T-helper 1 cell (primary cell): ENCODE results near the gene SMCHD1.
"Not testable (repeated sequence)": the region's sequence is repeated elsewhere in the genome, so short reads cannot be mapped to it uniquely, and the experiment has no call there.

Experiments
- DNase-seq, 5 donors: peaks; one replicate each; pipeline ENCODE4 v3.0.0-alpha.2; 2012 to 2020

The SMCHD1 gene

DNA sequence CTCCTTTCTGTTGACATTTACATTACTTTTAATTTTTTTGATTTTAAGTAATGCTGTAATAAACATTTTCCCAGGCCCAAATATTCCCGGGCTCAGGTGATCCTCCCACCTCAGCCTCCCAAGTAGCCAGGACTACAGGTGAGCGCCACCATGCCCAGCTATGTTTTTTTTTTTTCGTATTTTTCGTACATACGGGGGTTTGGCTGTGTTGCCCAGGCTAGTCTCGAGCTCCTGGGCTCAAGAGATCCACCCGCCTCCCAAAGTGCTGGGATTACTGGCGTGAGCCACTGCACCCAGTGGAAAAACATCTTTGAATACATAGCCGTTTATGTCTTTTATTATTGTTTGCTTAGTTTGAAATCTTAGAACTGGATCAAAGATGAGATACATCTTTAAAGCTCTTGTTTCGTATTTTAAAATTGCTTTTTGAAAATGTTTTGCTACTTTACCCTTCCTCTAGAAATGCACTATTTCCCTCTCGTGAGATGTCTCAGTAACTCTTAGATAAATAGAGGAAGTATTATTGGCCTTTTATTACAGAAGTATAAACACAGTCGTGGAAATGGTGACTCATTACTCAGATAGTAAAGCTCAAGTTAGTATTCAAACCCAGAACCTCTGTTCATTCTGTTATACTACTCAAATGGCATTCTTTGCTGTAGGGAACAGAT is 2.4 kb downstream of the SMCHD1 start:
- peak in 1 of 5 donors; percentile 44 for DNase-seq

- not testable (repeated sequence) for DNase-seq
Observed at GRCh38 chr18:2660849-2661248, 5.3 kb downstream of the SMCHD1 start.

DNA sequence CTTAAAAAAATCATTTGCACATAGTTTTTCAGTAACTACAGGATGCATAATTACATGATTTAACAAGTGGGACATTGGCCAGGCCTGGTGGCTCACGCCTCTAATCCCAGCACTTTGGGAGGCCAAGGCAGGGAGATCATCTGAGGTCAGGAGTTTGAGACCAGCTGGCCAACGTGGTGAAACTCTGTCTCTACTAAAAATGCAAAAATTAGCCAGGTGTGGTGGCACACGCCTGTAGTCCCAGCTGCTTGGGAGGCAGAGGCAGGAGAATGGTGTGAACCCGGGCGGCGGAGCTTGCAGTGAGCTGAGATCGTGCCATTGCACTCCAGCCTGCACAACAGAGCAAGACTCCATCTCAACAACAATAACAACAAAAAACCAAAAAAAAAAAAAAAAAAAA is 6.8 kb downstream of the SMCHD1 start:
- not testable (repeated sequence) for DNase-seq

DNA sequence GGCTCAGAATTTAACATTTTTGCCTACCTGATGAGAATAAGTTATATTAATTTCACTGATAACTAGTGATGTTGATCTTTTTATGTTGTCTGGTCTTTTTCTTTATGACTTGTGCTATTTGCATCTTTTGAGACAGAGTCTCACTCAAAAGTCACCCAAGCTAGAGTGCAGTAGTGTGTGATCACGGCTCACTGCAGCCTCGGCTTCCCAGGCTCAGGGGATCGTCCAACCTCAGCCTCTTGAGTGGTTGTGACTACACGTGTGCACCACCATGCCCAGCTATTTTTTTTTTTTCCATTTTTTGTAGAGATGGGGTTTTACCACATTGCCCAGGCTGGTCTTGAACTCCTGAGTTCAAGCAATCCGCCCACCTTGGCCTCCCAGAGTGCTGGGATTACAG is 7.5 kb downstream of the SMCHD1 start:
- DNase-seq, result no peak

DNA sequence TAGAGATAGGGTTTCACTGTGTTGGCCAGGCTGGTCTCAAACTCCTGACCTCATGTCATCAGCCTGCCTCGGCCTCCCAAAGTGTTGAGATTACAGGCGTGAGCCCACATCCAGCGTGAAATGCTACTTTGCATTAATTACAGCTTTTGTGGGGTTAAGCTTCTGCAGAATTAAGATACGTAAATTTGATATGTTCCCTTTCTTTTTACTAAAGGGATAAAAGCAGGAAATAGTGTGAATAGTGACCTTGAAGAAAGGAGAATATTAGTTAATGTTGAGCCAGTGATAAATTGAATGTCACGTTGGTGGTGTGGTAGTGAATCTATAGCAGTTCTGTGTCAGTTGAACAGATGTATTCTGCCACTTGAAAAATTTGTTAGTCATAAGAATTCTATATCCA is 16.9 kb downstream of the SMCHD1 start:
- no peak for DNase-seq

DNA sequence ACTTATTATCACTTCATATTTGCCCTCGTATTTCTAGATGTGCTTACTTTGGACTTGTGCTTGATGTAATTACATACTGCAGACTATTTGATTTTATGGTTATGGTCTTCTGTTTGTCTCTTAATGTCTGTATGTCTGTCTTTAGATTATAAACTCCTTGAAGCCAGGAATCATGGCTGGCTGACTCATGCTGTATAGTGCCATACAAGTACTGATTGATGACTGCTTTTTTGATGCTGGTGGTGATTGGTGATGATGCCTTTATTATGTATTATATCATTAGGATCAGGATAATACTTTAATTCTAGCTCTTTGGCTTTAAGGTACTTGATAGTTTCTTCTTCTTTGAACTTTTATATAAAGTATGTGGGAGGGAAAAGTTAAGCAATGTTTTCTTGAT is 17.3 kb downstream of the SMCHD1 start:
- DNase-seq, result no peak

- not testable (repeated sequence) for DNase-seq
Observed at GRCh38 chr18:2678933-2679332, 23.4 kb downstream of the SMCHD1 start.

GRCh38 chr18:2680216-2680792 is 24.8 kb downstream of the SMCHD1 start:
- no peak for DNase-seq

DNA sequence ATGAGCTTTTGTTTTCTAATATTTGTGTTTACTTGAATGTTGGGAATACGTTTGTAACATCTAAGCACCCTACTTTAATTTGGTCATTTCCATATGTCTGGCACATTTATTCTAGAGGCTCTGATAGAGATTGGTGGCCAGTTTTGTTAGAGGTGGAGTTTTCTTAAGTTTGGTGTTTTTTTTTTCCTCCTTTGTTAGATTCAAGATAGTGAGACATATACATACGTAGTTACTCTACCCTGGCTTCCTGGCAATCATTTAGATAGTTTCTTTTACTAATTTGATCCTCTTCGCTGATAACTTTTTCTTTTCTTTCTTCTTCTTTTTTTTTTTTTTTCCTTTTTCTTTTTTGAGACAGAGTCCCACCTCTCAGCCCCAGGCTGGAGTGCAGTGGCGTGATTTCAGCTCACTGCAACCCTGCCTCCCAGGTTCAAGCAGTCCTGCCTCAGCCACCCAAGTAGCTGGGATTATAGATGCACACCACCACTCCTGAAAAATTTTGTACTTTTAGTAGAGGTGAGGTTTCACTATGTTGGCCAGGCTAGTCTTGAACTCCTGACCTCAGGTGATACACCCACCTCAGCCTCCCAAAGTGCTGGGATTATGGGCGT is 26.6 kb downstream of the SMCHD1 start:
- DNase-seq, result peak in 1 of 5 donors; percentile 30

GRCh38 chr18:2683055-2683454 is 27.5 kb downstream of the SMCHD1 start:
- peak in 1 of 5 donors; percentile 22 for DNase-seq

DNA sequence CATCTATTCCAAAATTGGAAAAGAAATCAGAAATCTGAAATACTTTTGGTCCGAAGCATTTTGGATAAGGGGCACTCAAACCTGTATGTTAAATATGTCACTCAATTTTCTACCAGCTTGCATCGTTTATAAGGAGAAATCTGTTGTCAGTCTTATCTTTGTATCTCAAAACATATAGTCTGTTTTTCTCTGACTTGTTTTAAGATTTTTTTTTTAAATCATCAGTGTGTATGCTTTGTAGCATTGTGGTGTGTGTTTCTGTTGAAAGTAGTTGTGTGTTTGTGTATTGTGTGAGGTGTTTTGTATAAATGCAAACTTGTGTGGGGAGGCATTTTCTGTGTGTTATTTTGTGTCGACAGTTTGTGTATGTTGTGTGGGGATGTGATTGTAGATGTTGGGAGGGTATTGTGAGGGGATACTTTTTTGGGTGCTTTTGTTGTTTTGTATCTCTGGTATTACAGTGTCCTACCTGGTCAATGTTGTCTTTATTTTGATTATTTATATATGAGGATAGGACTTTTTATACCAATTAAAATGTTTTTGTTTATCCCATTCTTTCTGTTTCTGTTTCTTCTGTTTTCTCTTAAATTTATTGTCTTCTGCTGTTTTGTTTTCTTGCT is 30.9 kb downstream of the SMCHD1 start:
- peak in 1 of 5 donors; percentile 12 for DNase-seq

DNA sequence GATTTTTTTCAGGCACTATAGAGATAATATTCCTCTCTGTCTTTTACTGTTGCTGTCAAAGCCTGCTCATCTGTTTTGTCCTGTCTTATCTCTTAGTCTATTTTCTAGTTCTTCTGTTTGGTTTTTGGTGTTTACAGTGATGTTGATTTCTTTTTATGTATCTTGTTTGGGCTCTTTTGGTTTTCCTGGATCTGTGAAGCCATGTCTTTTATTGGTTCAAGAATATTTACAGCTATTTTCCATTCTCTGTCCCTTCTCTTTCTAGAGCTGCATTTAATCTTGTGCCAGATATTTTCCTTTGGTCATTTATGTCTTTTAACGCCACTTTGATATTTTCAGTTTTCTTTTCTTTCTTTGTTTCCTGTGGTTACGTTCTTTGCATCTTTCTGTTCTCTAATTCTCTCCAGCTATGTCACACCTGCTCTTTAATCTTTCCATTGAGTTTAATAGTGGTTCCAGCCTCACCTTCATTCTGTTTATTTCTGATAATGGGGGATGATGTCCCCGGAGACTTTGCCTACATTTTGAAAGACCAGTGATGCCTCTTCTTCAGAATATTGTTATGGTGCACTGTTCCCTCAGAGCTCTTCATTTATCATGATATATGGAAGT is 32.0 kb downstream of the SMCHD1 start:
- peak in 1 of 5 donors; percentile 5 for DNase-seq

DNA sequence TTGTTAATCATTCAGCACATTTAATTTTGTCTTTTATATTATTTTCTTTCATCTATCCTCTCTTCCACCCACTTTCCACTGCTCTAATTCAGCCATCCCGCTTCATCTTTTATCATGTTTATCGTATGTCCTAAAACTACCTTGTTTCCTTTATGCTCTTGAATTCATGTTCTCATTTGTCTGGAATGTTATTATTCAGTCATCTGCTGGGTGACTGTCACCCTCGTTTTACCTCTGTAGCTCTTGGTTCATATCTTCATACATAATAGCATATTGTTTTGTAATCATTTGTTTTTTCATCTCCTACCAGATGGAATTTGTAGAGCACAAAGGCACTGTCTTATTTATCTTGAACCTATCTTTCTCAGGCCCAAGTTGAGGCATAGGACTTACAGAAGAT is 37.0 kb downstream of the SMCHD1 start:
- DNase-seq, result no peak

GRCh38 chr18:2697184-2697583 is 41.7 kb downstream of the SMCHD1 start:
- DNase-seq, result no peak

- no peak for DNase-seq
Observed at GRCh38 chr18:2699001-2699400, 43.5 kb downstream of the SMCHD1 start.

- DNase-seq, result no peak
Observed at GRCh38 chr18:2704541-2704940, 49.0 kb downstream of the SMCHD1 start.

DNA sequence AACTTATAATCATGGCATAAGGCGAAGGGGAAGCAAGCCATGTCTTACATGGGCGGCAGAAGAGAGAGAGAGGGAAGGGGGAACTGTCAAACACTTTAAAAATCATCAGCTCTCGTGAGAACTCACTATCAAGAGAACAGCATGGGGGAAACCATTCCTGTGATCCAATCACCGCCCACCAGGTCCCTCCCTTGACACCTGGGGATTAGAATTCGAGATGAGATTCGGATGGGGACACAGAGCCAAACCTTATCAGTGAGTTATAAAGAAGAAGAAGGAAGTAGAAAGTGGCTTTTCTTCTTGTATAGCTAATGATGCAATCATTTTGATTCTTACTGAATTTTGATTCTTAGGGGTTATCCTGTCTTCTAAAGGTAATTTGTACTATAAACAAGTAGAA is 51.4 kb downstream of the SMCHD1 start:
- no peak for DNase-seq

GRCh38 chr18:2707551-2708168 is 52.1 kb downstream of the SMCHD1 start:
- DNase-seq, result no peak

DNA sequence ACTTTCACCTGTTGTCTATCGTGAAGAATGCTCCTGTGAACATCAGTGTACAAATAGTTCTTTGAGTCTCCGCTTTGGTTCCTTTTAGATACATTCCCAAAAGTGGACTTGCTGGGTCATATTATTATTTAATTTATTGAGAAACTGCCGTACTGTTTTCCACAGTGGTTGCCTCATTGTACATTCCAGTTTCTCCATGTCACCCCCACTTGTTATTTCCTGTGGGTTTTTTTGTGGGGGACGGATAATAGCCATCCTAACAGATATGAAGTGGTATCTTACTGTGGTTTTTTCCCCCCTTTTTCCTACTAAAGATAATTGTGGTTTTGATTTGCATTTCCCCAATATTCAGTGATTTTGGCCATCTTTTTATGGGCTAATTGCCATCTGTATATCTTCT is 53.8 kb downstream of the SMCHD1 start:
- no peak for DNase-seq

DNA sequence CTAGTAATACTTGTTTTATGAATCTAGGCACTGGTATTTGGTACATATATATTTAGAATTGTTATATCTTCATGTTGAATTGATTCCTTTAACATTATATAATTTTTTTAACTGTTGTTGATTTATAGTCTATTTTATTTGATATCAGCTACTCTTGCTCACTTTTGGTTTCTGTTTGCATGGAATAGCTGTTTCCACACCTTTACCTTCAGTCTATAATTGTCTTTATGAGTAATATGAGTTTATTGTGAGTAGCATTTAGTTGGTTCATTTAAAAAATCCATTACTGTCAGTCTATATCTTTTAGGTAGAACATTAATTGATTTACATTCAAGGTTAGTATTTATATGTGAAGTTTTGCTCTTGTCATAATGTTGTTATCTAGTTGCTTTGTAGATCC is 58.6 kb downstream of the SMCHD1 start:
- DNase-seq, result no peak

GRCh38 chr18:2715990-2716389 is 60.5 kb downstream of the SMCHD1 start:
- no peak for DNase-seq

DNA sequence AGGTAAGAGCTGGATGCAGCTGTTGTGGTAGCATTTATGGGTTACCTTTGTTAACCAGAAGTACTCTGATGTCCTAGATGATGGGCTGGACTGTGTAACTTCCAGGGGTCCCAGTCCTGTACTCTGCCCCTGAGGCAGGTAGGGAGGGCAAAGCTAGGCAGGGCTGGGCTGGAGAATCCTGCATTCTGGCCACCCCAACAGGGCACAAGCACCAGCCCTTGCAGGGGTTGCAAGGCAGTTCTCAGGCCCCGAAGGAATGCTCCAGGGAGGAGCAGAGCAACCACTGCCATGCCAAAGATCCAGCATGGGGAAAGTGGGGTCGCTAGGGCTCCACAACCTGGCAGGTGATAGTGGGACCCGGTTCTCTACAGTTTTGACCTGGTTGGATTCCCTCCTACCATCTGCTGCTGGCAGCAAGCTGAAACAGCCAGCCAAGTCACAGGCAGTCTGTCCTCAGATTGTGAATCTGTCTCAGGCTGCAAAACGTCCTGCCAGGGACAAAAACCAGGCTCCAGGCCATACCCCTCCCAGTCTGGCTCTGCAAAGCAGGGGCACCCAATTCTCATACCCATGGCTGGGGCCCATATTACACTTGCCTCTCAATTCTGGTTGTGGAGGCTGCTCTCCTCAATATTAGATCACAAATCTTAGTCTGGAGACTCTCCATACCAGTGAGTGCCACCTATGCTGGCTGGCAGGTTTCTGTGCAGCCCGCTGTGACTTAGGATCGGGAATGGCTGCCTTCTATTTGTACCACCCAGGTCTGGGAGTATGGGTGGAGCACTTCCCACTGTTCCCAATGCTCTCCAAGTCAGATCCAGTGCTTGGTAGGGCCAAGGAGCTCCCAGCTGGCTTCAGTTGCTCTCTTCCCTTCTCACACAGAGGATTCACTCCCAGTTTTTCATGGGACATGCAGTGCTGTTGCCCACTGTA is 61.1 kb downstream of the SMCHD1 start:
- DNase-seq, result no peak
